HEK293 (cell line): ENCODE data around the gene SDCBP2.

ENCODE experiments used
- CTCF ChIA-PET: fragments of 350-600 bp; formaldehyde crosslinking; extraction: SDS; loops from one replicate; lab custom pipeline; 2021; ENCODE audit warnings: antibody characterized with exemption; lab: Yijun Ruan, JAX
- POLR2A ChIA-PET: fragments of 300-600 bp; formaldehyde crosslinking; extraction: SDS; loops from one replicate; lab custom pipeline; 2020; ENCODE audit warnings: antibody characterized with exemption, inconsistent platforms; lab: Yijun Ruan, JAX
- H3K27ac ChIP-seq: fragments of 200-500 bp; sonication (Bioruptor generic); 2 replicates; pipeline ENCODE4 v1.5.1; 2014; ENCODE audit warnings: low read depth, low read length, control low read depth, inconsistent platforms; ENCODE audit errors: extremely low read depth
- H3K36me3 ChIP-seq, 2 experiments: fragments of 200-500 bp in 1 of 2; sonication (Bioruptor generic) in 1 of 2; 1 replicate in 1 of 2; 2 replicates in 1 of 2; pipeline ENCODE4 v1.5.1; 2014 to 2017; ENCODE audit warnings: inconsistent platforms in 2 of 2, low read length in 2 of 2; ENCODE audit not compliant: control insufficient read depth in 2 of 2, insufficient read depth in 1 of 2
- H3K4me1 ChIP-seq: fragments of 200-500 bp; sonication (Bioruptor generic); 2 replicates; pipeline ENCODE4 v1.5.1; 2014; ENCODE audit warnings: mild to moderate bottlenecking, low read length, inconsistent platforms; ENCODE audit not compliant: control insufficient read depth, insufficient read depth
- H3K4me3 ChIP-seq: 2 replicates; pipeline ENCODE4 v1.5.1; 2011; ENCODE audit warnings: low read depth, mild to moderate bottlenecking, control low read depth, low read length, moderate library complexity
- H3K9me3 ChIP-seq: fragments of 200-500 bp; sonication (Bioruptor generic); 2 replicates; pipeline ENCODE4 v1.5.1; 2014; ENCODE audit warnings: low read depth, low read length, inconsistent platforms; ENCODE audit not compliant: control insufficient read depth, insufficient read depth
- GLIS2 ChIP-seq: fragments of 450-650 bp; formaldehyde crosslinking; IDR thresholded peaks from 2 replicates; pipeline ENCODE4 v1.5.1; 2016; ENCODE audit warnings: missing biosample characterization, missing genetic modification characterization
- KLF8 ChIP-seq: fragments of 450-650 bp; formaldehyde crosslinking; IDR thresholded peaks from 2 replicates; pipeline ENCODE4 v1.5.1; 2016; ENCODE audit warnings: missing biosample characterization, missing genetic modification characterization
- KLF9 ChIP-seq: fragments of 450-650 bp; formaldehyde crosslinking; IDR thresholded peaks from 2 replicates; pipeline ENCODE4 v1.5.1; 2016; ENCODE audit warnings: missing biosample characterization, missing genetic modification characterization, low read depth
- MZF1 ChIP-seq: fragments of 450-650 bp; formaldehyde crosslinking; IDR thresholded peaks from 2 replicates; pipeline ENCODE4 v1.5.1; 2017; ENCODE audit warnings: missing biosample characterization, missing genetic modification characterization, borderline replicate concordance
- SETDB1 ChIP-seq: IDR thresholded peaks from one replicate; pipeline ENCODE4 v1.6.1; 2017; ENCODE audit warnings: mild to moderate bottlenecking, low read length, moderate library complexity, mixed read lengths; ENCODE audit not compliant: insufficient read length
- TCF7L2 ChIP-seq: IDR thresholded peaks from 2 replicates; pipeline ENCODE4 v1.6.1; 2011; ENCODE audit warnings: low read depth, mild to moderate bottlenecking, inconsistent platforms, low read length, moderate library complexity, borderline replicate concordance
- ZBTB21 ChIP-seq: fragments of 450-650 bp; formaldehyde crosslinking; IDR thresholded peaks from 2 replicates; pipeline ENCODE4 v1.5.1; 2017; ENCODE audit warnings: missing biosample characterization, missing genetic modification characterization
- ZNF140 ChIP-seq: fragments of 450-650 bp; formaldehyde crosslinking; IDR thresholded peaks from 2 replicates; pipeline ENCODE4 v1.5.1; 2016; ENCODE audit warnings: missing biosample characterization, missing genetic modification characterization
- ZNF16 ChIP-seq: fragments of 450-650 bp; formaldehyde crosslinking; IDR thresholded peaks from 2 replicates; pipeline ENCODE4 v1.5.1; 2016; ENCODE audit warnings: low read depth, missing biosample characterization, missing genetic modification characterization
- ZNF2 ChIP-seq: fragments of 450-650 bp; formaldehyde crosslinking; IDR thresholded peaks from 2 replicates; pipeline ENCODE4 v1.5.1; 2016; ENCODE audit warnings: missing biosample characterization, missing genetic modification characterization
- ZNF239 ChIP-seq: fragments of 450-650 bp; formaldehyde crosslinking; IDR thresholded peaks from 2 replicates; pipeline ENCODE4 v1.5.1; 2016; ENCODE audit warnings: missing biosample characterization, missing genetic modification characterization
- ZNF266 ChIP-seq: fragments of 450-650 bp; formaldehyde crosslinking; IDR thresholded peaks from 2 replicates; pipeline ENCODE4 v1.5.1; 2016; ENCODE audit warnings: missing biosample characterization, missing genetic modification characterization, low read depth
- ZNF274 ChIP-seq, 2 experiments: fragments of 200-500 bp in 1 of 2; fragments of 450-650 bp in 1 of 2; sonication (Bioruptor generic) in 1 of 2; formaldehyde crosslinking in 1 of 2; IDR thresholded peaks; 2 replicates each; pipeline versions ENCODE4 v1.5.1 to v1.6.1; 2014 to 2016; ENCODE audit warnings: borderline replicate concordance in 1 of 2, inconsistent platforms in 1 of 2, low read length in 1 of 2, missing biosample characterization in 1 of 2, missing genetic modification characterization in 1 of 2
- ZNF302 ChIP-seq: fragments of 450-650 bp; formaldehyde crosslinking; IDR thresholded peaks from 2 replicates; pipeline ENCODE4 v1.5.1; 2016; ENCODE audit warnings: missing biosample characterization, missing genetic modification characterization, low read depth
- ZNF394 ChIP-seq: fragments of 450-650 bp; formaldehyde crosslinking; IDR thresholded peaks from 2 replicates; pipeline ENCODE4 v1.5.1; 2016; ENCODE audit warnings: missing biosample characterization, missing genetic modification characterization, mild to moderate bottlenecking, moderate library complexity, borderline replicate concordance
- ZNF423 ChIP-seq: fragments of 450-650 bp; formaldehyde crosslinking; IDR thresholded peaks from 2 replicates; pipeline ENCODE4 v1.5.1; 2016; ENCODE audit warnings: missing biosample characterization, missing genetic modification characterization
- ZNF596 ChIP-seq: fragments of 450-650 bp; IDR thresholded peaks from 2 replicates; pipeline ENCODE4 v1.5.0; 2018; ENCODE audit warnings: missing biosample characterization, mild to moderate bottlenecking, missing genetic modification characterization, moderate library complexity
- ZNF600 ChIP-seq: fragments of 450-650 bp; formaldehyde crosslinking; IDR thresholded peaks from 2 replicates; pipeline ENCODE4 v1.5.1; 2016; ENCODE audit warnings: missing biosample characterization, missing genetic modification characterization
- ZNF610 ChIP-seq: fragments of 450-650 bp; formaldehyde crosslinking; IDR thresholded peaks from 2 replicates; pipeline ENCODE4 v1.5.1; 2016; ENCODE audit warnings: missing biosample characterization, missing genetic modification characterization, borderline replicate concordance
- ZNF670 ChIP-seq: fragments of 450-650 bp; formaldehyde crosslinking; IDR thresholded peaks from 2 replicates; pipeline ENCODE4 v1.5.1; 2016; ENCODE audit warnings: missing biosample characterization, missing genetic modification characterization, low read depth
- ZNF747 ChIP-seq: fragments of 450-650 bp; formaldehyde crosslinking; IDR thresholded peaks from 2 replicates; pipeline ENCODE4 v1.5.1; 2016; ENCODE audit warnings: missing biosample characterization, missing genetic modification characterization
- ZNF768 ChIP-seq: fragments of 450-650 bp; formaldehyde crosslinking; IDR thresholded peaks from 2 replicates; pipeline ENCODE4 v1.5.1; 2018; ENCODE audit warnings: missing biosample characterization, mild to moderate bottlenecking, missing genetic modification characterization
- ZNF843 ChIP-seq: fragments of 450-650 bp; formaldehyde crosslinking; IDR thresholded peaks from 2 replicates; pipeline ENCODE4 v1.5.1; 2016; ENCODE audit warnings: missing biosample characterization, missing genetic modification characterization
- TF ChIP-seq, protein P1 (sequence below): fragments of 450-650 bp; formaldehyde crosslinking; IDR thresholded peaks from 2 replicates; pipeline ENCODE4 v1.5.1; 2016; ENCODE audit warnings: missing biosample characterization, missing genetic modification characterization
- TF ChIP-seq, protein P2 (sequence below): fragments of 450-650 bp; formaldehyde crosslinking; IDR thresholded peaks from 2 replicates; pipeline ENCODE4 v1.5.1; 2016; ENCODE audit warnings: missing biosample characterization, missing genetic modification characterization
- TF ChIP-seq, protein P3 (sequence below): fragments of 450-650 bp; formaldehyde crosslinking; IDR thresholded peaks from 2 replicates; pipeline ENCODE4 v1.5.1; 2017; ENCODE audit warnings: missing biosample characterization, missing genetic modification characterization

Gene SDCBP2

DNA sequence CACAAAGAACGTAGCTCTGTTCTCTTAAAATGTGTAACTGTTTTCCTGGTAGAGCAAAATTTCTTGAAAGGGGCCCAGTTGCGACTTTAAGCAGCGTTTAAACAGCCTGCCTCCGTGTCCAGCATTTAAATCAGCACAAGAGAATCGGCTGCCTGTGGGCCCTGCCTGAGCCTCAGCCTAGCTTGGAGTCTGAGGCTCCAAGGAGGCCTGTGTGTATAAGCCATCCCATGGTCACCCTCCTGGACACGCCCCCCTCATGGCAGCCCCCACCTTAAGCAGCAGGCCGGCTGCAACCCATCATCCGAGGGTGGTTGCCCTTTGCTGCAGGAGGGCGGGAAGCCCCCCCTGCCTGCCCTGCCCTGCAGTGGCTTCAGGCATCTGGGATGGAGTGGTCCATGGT, 18.9 kb downstream of the SDCBP2 start:
- no peaks in the 10 kb centered on the region for H3K9me3 ChIP-seq
- 0 out of 2 replicates have a peak, but pooled peaks cover 2% of the 10 kb centered on the region for H3K4me1 ChIP-seq
- TF ChIP-seq KLF9 (tag by site-specific recombination) (peak; percentile 46; the same call in 1 of the 2 replicates), GLIS2 (0 out of 2 replicates have a peak, but pooled peaks have one; percentile 37), ZNF239 (tag by site-specific recombination) (no peak), ZNF600 (tag by site-specific recombination) (0 out of 2 replicates have a peak, but pooled peaks have one; percentile 20)
- TF ChIP-seq, all 188 proteins: peak for 3
- ChIA-PET POLR2A (no interaction called here), CTCF (interaction anchor here (4.3 kb wide), 1 partner anchor 126 kb away, joined by 56 read pairs; no protein-coding TSS in a partner anchor)
- Histone ChIP-seq H3K36me3 (peaks cover 0 to 12% of the 10 kb centered on the region in 2 experiments; a peak in 1 of 3 replicates), H3K4me3 (no peak overlapping the region), H3K27ac (no peak overlapping the region)

DNA sequence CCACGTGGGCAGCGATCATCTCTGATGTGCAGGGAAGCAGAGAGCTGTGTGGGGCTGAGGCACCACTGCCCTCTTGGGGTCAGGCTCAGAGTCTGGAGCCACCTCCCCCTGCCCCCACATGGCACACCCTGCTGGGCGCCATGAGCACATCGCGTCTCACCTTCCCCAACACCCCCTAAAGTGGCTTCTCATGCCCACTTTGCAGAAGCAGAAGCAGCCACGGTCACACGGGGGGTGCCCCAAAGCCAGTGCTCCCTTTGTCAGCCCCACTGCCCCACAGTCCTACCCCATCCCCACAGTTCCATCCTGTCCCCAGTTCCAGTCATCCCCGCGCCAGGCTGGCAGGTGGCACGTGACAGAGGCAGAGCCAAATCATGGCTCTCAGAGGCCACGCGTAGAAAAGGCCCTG, 19.5 kb downstream of the SDCBP2 start:
- H3K4me1 ChIP-seq, result 0 out of 2 replicates have a peak, but pooled peaks cover 2% of the 10 kb centered on the region
- no peak for TF ChIP-seq ZBTB21 (tag by site-specific recombination)
- TF ChIP-seq, protein P1, sequence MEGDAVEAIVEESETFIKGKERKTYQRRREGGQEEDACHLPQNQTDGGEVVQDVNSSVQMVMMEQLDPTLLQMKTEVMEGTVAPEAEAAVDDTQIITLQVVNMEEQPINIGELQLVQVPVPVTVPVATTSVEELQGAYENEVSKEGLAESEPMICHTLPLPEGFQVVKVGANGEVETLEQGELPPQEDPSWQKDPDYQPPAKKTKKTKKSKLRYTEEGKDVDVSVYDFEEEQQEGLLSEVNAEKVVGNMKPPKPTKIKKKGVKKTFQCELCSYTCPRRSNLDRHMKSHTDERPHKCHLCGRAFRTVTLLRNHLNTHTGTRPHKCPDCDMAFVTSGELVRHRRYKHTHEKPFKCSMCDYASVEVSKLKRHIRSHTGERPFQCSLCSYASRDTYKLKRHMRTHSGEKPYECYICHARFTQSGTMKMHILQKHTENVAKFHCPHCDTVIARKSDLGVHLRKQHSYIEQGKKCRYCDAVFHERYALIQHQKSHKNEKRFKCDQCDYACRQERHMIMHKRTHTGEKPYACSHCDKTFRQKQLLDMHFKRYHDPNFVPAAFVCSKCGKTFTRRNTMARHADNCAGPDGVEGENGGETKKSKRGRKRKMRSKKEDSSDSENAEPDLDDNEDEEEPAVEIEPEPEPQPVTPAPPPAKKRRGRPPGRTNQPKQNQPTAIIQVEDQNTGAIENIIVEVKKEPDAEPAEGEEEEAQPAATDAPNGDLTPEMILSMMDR (tag by site-specific recombination), result peak; percentile 50
- TF ChIP-seq ZNF140 (tag by site-specific recombination), result no peak

DNA sequence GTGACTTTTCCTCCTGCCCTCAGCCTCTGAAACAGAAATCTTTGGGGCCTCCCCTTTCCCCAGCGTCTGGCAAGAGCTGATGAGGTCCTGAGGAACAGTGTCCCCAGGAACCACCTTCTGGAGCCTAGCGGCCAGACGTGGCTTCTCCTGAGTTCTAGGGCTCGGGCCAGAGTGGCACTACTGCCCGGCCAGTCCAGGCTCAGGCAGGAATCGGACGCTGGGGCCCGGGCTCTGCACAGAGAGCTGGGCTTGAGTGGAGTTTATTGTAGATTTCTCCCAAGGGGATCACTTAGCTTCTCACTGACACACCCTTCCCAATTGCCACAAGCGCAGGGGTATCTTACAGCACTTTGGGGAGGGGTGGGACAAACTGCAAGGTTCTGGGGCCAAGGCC, 20.2 kb downstream of the SDCBP2 start:
- 0 out of 2 replicates have a peak, but pooled peaks cover under 1% of the 10 kb centered on the region for H3K4me1 ChIP-seq
- H3K9me3 ChIP-seq, result no peaks in the 10 kb centered on the region
- peaks cover 0 to 18% of the 10 kb centered on the region in 2 experiments; a peak in 1 of 3 replicates for H3K36me3 ChIP-seq
- ChIA-PET CTCF (interaction anchor here (1.2 kb wide), 1 partner anchor 129 kb away, joined by 4 read pairs; no protein-coding TSS in a partner anchor), POLR2A (no interaction called here)
- H3K27ac ChIP-seq, result no peak overlapping the region
- H3K4me3 ChIP-seq, result no peak overlapping the region
- no peak for TF ChIP-seq ZNF16
- no peak for TF ChIP-seq ZNF423 (tag by site-specific recombination)
- TF ChIP-seq, protein P2, sequence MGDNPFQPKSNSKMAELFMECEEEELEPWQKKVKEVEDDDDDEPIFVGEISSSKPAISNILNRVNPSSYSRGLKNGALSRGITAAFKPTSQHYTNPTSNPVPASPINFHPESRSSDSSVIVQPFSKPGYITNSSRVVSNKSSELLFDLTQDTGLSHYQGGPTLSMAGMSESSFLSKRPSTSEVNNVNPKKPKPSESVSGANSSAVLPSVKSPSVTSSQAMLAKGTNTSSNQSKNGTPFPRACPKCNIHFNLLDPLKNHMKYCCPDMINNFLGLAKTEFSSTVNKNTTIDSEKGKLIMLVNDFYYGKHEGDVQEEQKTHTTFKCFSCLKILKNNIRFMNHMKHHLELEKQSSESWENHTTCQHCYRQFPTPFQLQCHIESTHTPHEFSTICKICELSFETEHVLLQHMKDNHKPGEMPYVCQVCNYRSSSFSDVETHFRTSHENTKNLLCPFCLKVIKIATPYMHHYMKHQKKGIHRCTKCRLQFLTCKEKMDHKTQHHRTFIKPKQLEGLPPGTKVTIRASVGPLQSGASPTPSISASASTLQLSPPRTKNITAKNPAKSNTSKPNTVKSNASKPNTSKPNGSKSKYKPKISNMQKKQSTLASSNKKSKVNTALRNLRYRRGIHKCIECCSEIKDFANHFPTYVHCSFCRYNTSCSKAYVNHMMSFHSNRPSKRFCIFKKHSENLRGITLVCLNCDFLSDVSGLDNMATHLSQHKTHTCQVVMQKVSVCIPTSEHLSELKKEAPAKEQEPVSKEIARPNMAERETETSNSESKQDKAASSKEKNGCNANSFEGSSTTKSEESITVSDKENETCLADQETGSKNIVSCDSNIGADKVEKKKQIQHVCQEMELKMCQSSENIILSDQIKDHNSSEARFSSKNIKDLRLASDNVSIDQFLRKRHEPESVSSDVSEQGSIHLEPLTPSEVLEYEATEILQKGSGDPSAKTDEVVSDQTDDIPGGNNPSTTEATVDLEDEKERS (tag by site-specific recombination), result no peak
- no peak for TF ChIP-seq KLF8 (tag by site-specific recombination)
- no peak for TF ChIP-seq SETDB1
- no peak for TF ChIP-seq ZNF394 (tag by site-specific recombination)
- no peak for TF ChIP-seq ZNF596 (tag by site-specific recombination)
- no peak for TF ChIP-seq ZNF670
- no peak for TF ChIP-seq ZNF768 (tag by site-specific recombination)
- TF ChIP-seq, protein P3, sequence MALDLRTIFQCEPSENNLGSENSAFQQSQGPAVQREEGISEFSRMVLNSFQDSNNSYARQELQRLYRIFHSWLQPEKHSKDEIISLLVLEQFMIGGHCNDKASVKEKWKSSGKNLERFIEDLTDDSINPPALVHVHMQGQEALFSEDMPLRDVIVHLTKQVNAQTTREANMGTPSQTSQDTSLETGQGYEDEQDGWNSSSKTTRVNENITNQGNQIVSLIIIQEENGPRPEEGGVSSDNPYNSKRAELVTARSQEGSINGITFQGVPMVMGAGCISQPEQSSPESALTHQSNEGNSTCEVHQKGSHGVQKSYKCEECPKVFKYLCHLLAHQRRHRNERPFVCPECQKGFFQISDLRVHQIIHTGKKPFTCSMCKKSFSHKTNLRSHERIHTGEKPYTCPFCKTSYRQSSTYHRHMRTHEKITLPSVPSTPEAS (tag by site-specific recombination), result no peak
- no peak for TF ChIP-seq ZNF2
- no peak for TF ChIP-seq ZNF274 (IDR thresholded peaks at IDR 0.05; ENCODE audit: low read length)
- no peak for TF ChIP-seq ZNF274 (tag by site-specific recombination; IDR thresholded peaks at IDR 0.05; ENCODE audit: borderline replicate concordance)
- no peak for TF ChIP-seq ZNF610 (tag by site-specific recombination)
- TF ChIP-seq ZNF302 (tag by site-specific recombination), result no peak
- TF ChIP-seq ZNF266 (tag by site-specific recombination), result no peak
- no peak for TF ChIP-seq MZF1
- no peak for TF ChIP-seq TCF7L2
- TF ChIP-seq ZNF843 (tag by site-specific recombination), result no peak
- no peak for TF ChIP-seq ZNF747 (tag by site-specific recombination)

More for the DNA sequence above, 19.5 kb downstream of the SDCBP2 start:
- CTCF ChIA-PET, result interaction anchor here (4.3 kb wide), 1 partner anchor 127 kb away, joined by 56 read pairs; no protein-coding TSS in a partner anchor
- POLR2A ChIA-PET, result no interaction called here
- Histone ChIP-seq H3K9me3 (no peaks in the 10 kb centered on the region), H3K4me3 (no peak overlapping the region), H3K27ac (no peak overlapping the region), H3K36me3 (peaks cover 0 to 18% of the 10 kb centered on the region in 2 experiments; a peak in 1 of 3 replicates)
